ENCODE measurements around the gene STAU1.

- TF ChIP-seq POLR2A (IDR thresholded peaks at IDR 0.05) = no peak
- TF ChIP-seq, protein P1, sequence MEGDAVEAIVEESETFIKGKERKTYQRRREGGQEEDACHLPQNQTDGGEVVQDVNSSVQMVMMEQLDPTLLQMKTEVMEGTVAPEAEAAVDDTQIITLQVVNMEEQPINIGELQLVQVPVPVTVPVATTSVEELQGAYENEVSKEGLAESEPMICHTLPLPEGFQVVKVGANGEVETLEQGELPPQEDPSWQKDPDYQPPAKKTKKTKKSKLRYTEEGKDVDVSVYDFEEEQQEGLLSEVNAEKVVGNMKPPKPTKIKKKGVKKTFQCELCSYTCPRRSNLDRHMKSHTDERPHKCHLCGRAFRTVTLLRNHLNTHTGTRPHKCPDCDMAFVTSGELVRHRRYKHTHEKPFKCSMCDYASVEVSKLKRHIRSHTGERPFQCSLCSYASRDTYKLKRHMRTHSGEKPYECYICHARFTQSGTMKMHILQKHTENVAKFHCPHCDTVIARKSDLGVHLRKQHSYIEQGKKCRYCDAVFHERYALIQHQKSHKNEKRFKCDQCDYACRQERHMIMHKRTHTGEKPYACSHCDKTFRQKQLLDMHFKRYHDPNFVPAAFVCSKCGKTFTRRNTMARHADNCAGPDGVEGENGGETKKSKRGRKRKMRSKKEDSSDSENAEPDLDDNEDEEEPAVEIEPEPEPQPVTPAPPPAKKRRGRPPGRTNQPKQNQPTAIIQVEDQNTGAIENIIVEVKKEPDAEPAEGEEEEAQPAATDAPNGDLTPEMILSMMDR (IDR thresholded peaks at IDR 0.05) = no peak
Observed at GRCh38 chr20:49115564-49115963, 72.6 kb downstream of the STAU1 start.
